KMS-11 (cell line): Measurements from ENCODE around the gene S100A1.

Experiments used
- H2AFZ ChIP-seq: fragments of 200-600 bp; sonication (generic); 2 replicates; pipeline ENCODE4 v1.6.1; 2016; ENCODE audit warnings: antibody characterized with exemption, mixed run types, low read depth
- H3K27ac ChIP-seq: fragments of 200-600 bp; sonication (generic); 2 replicates; pipeline ENCODE4 v1.6.1; 2016; ENCODE audit warnings: mild to moderate bottlenecking, mixed run types
- H3K27me3 ChIP-seq: fragments of 200-600 bp; sonication (generic); 2 replicates; pipeline ENCODE4 v1.6.1; 2017; ENCODE audit warnings: mild to moderate bottlenecking, low read depth, mixed run types, moderate library complexity; ENCODE audit not compliant: insufficient read depth
- H3K36me3 ChIP-seq: fragments of 200-600 bp; sonication (generic); 2 replicates; pipeline ENCODE4 v1.6.1; 2017; ENCODE audit warnings: mild to moderate bottlenecking, mixed run types; ENCODE audit not compliant: insufficient read depth
- H3K4me1 ChIP-seq: fragments of 200-600 bp; sonication (generic); 2 replicates; pipeline ENCODE4 v1.6.1; 2016; ENCODE audit warnings: mild to moderate bottlenecking, low read depth, mixed run types; ENCODE audit not compliant: poor library complexity, severe bottlenecking
- H3K4me2 ChIP-seq: fragments of 200-600 bp; sonication (generic); 2 replicates; pipeline ENCODE4 v1.7.0; 2016; ENCODE audit warnings: mild to moderate bottlenecking, mixed run types
- H3K4me3 ChIP-seq: fragments of 200-600 bp; sonication (generic); IDR thresholded peaks from 2 replicates; pipeline ENCODE4 v1.6.1; 2017; ENCODE audit warnings: low read depth, low read length, mixed read lengths; ENCODE audit not compliant: insufficient read depth
- H3K79me2 ChIP-seq: fragments of 200-600 bp; sonication (generic); 2 replicates; pipeline ENCODE4 v1.6.1; 2016; ENCODE audit warnings: low read depth, mixed run types; ENCODE audit not compliant: insufficient read depth
- H3K9ac ChIP-seq: fragments of 200-600 bp; sonication (generic); 2 replicates; pipeline ENCODE4 v1.6.1; 2016; ENCODE audit warnings: mild to moderate bottlenecking, mixed run types
- H4K20me1 ChIP-seq: fragments of 200-600 bp; sonication (generic); 2 replicates; pipeline ENCODE4 v1.6.1; 2016; ENCODE audit warnings: mild to moderate bottlenecking, mixed run types; ENCODE audit not compliant: insufficient read depth
- CTCF ChIP-seq: fragments of 200-600 bp; sonication (generic); conservative IDR thresholded peaks from 2 replicates; pipeline ENCODE4 v1.6.1; 2017; ENCODE audit warnings: low read depth, mild to moderate bottlenecking, antibody characterized with exemption, low read length, moderate library complexity, mixed read lengths

The S100A1 gene

DNA sequence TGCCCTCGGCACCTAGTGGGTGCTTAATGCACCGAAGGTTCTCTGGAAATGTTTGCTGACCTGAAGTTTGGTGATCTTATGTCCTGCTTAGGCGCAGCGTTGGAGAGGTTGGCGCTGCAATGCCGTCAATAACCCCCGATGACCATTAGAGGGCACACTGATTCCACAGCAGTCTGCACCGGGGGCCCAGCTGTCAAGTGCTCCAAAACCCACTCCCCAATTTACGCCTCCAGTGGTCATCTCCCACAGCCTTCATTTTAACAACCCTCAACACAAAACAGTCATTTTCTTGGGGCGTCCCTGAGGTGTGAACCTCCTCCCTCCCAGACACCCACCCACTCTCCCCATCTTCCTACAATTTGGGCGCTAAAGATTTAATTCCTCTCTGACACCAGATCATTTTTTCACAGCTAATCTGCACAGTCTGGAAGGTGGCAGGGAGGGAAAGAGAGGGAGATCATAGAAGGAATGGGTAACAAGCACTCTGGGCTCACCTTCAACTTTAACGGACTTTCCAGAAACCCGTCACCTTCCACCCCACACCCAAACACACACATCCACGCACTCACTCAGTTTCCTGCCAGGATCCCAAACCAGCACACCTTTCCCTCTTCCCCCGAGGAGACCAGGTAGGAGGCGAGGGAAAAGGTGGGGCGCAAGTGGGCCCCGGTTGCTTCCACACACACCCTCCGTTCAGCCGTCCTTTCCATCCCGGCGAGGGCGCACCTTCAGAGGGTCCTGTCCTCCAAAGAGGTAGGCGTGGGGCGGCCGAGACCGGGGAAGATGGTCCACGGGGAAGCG lies 49.7 kb downstream of the S100A1 start:
- Histone ChIP-seq H3K4me3 (no peak overlapping the region), H3K4me2 (peak overlapping the region; percentile 4; the same call in 1 of the 2 replicates), H3K27me3 (peaks cover 51% of the 10 kb centered on the region), H4K20me1 (no peaks in the 10 kb centered on the region), H3K9ac (no peak overlapping the region), H3K79me2 (no peaks in the 10 kb centered on the region), H3K4me1 (peaks cover 11% of the 10 kb centered on the region), H2AFZ (peak overlapping the region; percentile 0; the same call in 1 of the 2 replicates), H3K27ac (no peak overlapping the region), H3K36me3 (no peaks in the 10 kb centered on the region)
- peak; percentile 100 for TF ChIP-seq CTCF

DNA sequence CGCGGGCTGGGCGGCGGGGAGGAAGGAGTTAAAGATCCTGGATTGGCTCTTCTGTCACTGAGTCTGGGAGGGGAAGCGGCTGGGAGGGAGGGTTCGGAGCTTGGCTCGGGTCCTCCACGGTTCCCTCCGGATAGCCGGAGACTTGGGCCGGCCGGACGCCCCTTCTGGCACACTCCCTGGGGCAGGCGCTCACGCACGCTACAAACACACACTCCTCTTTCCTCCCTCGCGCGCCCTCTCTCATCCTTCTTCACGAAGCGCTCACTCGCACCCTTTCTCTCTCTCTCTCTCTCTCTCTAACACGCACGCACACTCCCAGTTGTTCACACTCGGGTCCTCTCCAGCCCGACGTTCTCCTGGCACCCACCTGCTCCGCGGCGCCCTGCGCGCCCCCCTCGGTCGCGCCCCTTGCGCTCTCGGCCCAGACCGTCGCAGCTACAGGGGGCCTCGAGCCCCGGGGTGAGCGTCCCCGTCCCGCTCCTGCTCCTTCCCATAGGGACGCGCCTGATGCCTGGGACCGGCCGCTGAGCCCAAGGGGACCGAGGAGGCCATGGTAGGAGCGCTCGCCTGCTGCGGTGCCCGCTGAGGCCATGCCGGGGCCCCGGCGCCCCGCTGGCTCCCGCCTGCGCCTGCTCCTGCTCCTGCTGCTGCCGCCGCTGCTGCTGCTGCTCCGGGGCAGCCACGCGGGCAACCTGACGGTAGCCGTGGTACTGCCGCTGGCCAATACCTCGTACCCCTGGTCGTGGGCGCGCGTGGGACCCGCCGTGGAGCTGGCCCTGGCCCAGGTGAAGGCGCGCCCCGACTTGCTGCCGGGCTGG lies 50.5 kb downstream of the S100A1 start, which contains the start of gene NPR1:
Gene NPR1 (plus strand): TSS at position 170 of the 818 bp plus-strand sequence. CDS start 421 bp downstream, at position 591.
- no peak for TF ChIP-seq CTCF
- H3K9ac ChIP-seq, result no peak within 1 kb of the TSS
- H4K20me1 ChIP-seq, result no peaks in the 10 kb centered on the region
- no peaks in the 10 kb centered on the region for H3K36me3 ChIP-seq
- no peak within 1 kb of the TSS for H3K27ac ChIP-seq
- H3K79me2 ChIP-seq, result no peaks in the 10 kb centered on the region
- peaks cover 11% of the 10 kb centered on the region for H3K4me1 ChIP-seq
- H3K4me3 ChIP-seq, result no peak within 1 kb of the TSS
- peaks cover 59% of the 10 kb centered on the region for H3K27me3 ChIP-seq
- peak within 1 kb of the TSS; percentile 4; the same call in 1 of the 2 replicates for H3K4me2 ChIP-seq
- H2AFZ ChIP-seq, result peak within 1 kb of the TSS; percentile 0; the same call in 1 of the 2 replicates

DNA sequence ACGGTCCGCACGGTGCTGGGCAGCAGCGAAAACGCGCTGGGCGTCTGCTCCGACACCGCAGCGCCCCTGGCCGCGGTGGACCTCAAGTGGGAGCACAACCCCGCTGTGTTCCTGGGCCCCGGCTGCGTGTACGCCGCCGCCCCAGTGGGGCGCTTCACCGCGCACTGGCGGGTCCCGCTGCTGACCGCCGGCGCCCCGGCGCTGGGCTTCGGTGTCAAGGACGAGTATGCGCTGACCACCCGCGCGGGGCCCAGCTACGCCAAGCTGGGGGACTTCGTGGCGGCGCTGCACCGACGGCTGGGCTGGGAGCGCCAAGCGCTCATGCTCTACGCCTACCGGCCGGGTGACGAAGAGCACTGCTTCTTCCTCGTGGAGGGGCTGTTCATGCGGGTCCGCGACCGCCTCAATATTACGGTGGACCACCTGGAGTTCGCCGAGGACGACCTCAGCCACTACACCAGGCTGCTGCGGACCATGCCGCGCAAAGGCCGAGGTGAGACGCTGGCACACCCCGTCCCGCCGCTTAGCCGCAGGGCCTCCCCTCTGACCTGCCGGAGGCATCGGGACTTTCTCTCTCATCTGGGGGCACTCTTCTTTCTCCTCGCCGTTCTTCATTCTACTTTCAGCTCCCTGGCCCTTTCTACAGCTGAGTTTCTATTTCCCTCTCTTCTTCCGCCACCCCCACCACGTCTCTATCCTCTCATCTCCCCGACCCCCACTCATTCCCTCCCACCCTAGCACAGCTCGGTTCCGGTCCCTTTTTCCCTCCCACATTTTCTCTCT lies 51.3 kb downstream of the S100A1 start:
- no peak overlapping the region for H2AFZ ChIP-seq
- H3K4me2 ChIP-seq, result no peak overlapping the region
- H3K27me3 ChIP-seq, result peaks cover 59% of the 10 kb centered on the region
- H3K36me3 ChIP-seq, result no peaks in the 10 kb centered on the region
- TF ChIP-seq CTCF, result no peak
- no peak overlapping the region for H3K9ac ChIP-seq
- H3K4me3 ChIP-seq, result no peak overlapping the region
- H4K20me1 ChIP-seq, result no peaks in the 10 kb centered on the region
- H3K4me1 ChIP-seq, result peaks cover 11% of the 10 kb centered on the region
- H3K27ac ChIP-seq, result no peak overlapping the region
- no peaks in the 10 kb centered on the region for H3K79me2 ChIP-seq

GRCh38 chr1:153680120-153680403 lies 51.8 kb downstream of the S100A1 start:
- H3K4me3 ChIP-seq, result no peak overlapping the region

More at GRCh38 chr1:153680120-153680403, 51.8 kb downstream of the S100A1 start:
- Histone ChIP-seq H3K27ac (no peak overlapping the region), H3K4me1 (peaks cover 11% of the 10 kb centered on the region), H4K20me1 (no peaks in the 10 kb centered on the region), H3K79me2 (no peaks in the 10 kb centered on the region), H3K4me2 (no peak overlapping the region), H3K27me3 (peaks cover 59% of the 10 kb centered on the region), H3K9ac (no peak overlapping the region), H3K36me3 (no peaks in the 10 kb centered on the region), H2AFZ (no peak overlapping the region)
- no peak for TF ChIP-seq CTCF
